ENCODE results near the gene NKX2-8.

Gene NKX2-8

GRCh38 chr14:36583893-36584811 is 1.7 kb upstream of the NKX2-8 start:
- no peak overlapping the region for H3K4me3 ChIP-seq (replicated peaks; ENCODE audit: low read depth, low read length)
- H3K36me3 ChIP-seq (ENCODE audit: control insufficient read depth, insufficient read depth, low read length), result no peaks in the 10 kb centered on the region
- no peak for TF ChIP-seq CTCF (IDR thresholded peaks at IDR 0.05; ENCODE audit: insufficient read depth, low read length, poor library complexity, severe bottlenecking)
- DNase-seq (ENCODE audit: extremely low read depth, insufficient read length), result no peak
- H3K27me3 ChIP-seq (replicated peaks; ENCODE audit: control insufficient read depth, insufficient read depth, low read length), result no peaks in the 10 kb centered on the region; the same call in 1 of the 2 replicates

GRCh38 chr14:36583242-36583892 is 953 bp upstream of the NKX2-8 start:
- DNase-seq (ENCODE audit: extremely low read depth, insufficient read length), result no peak
- no peaks in the 10 kb centered on the region; the same call in 1 of the 2 replicates for H3K27me3 ChIP-seq (replicated peaks; ENCODE audit: control insufficient read depth, insufficient read depth, low read length)
- TF ChIP-seq CTCF (IDR thresholded peaks at IDR 0.05; ENCODE audit: insufficient read depth, low read length, poor library complexity, severe bottlenecking), result no peak

GRCh38 chr14:36582874-36583241 is 444 bp upstream of the NKX2-8 start:
- Histone ChIP-seq H3K27me3 (replicated peaks; ENCODE audit: control insufficient read depth, insufficient read depth, low read length) (no peaks in the 10 kb centered on the region; the same call in 1 of the 2 replicates), H3K36me3 (ENCODE audit: control insufficient read depth, insufficient read depth, low read length) (no peaks in the 10 kb centered on the region), H3K4me3 (replicated peaks; ENCODE audit: low read depth, low read length) (no peak overlapping the region)
- no peak for TF ChIP-seq CTCF (IDR thresholded peaks at IDR 0.05; ENCODE audit: insufficient read depth, low read length, poor library complexity, severe bottlenecking)
- DNase-seq (ENCODE audit: extremely low read depth, insufficient read length), result no peak

More at GRCh38 chr14:36583242-36583892, 953 bp upstream of the NKX2-8 start:
- no peak overlapping the region for H3K4me3 ChIP-seq (replicated peaks; ENCODE audit: low read depth, low read length)
- no peaks in the 10 kb centered on the region for H3K36me3 ChIP-seq (ENCODE audit: control insufficient read depth, insufficient read depth, low read length)

- Histone ChIP-seq H3K4me3 (replicated peaks; ENCODE audit: low read depth, low read length) (no peak overlapping the region), H3K27me3 (replicated peaks; ENCODE audit: control insufficient read depth, insufficient read depth, low read length) (no peaks in the 10 kb centered on the region; the same call in 1 of the 2 replicates), H3K36me3 (ENCODE audit: control insufficient read depth, insufficient read depth, low read length) (no peaks in the 10 kb centered on the region)
- DNase-seq (ENCODE audit: extremely low read depth, insufficient read length), result no peak
- TF ChIP-seq CTCF (IDR thresholded peaks at IDR 0.05; ENCODE audit: insufficient read depth, low read length, poor library complexity, severe bottlenecking), result no peak
Measured at GRCh38 chr14:36580856-36581831, 1.3 kb downstream of the NKX2-8 start.

GRCh38 chr14:36580141-36580855 is 2.1 kb downstream of the NKX2-8 start:
- no peak for DNase-seq (ENCODE audit: extremely low read depth, insufficient read length)

More at GRCh38 chr14:36580141-36580855, 2.1 kb downstream of the NKX2-8 start:
- no peaks in the 10 kb centered on the region for H3K36me3 ChIP-seq (ENCODE audit: control insufficient read depth, insufficient read depth, low read length)
- H3K27me3 ChIP-seq (replicated peaks; ENCODE audit: control insufficient read depth, insufficient read depth, low read length), result no peaks in the 10 kb centered on the region; the same call in 1 of the 2 replicates
- no peak overlapping the region for H3K4me3 ChIP-seq (replicated peaks; ENCODE audit: low read depth, low read length)
- TF ChIP-seq CTCF (IDR thresholded peaks at IDR 0.05; ENCODE audit: insufficient read depth, low read length, poor library complexity, severe bottlenecking), result no peak
